DMS53 treated with DMSO at 0.1 percent for 48 hours (cell line): Measurements from ENCODE around the gene DUSP5.

ENCODE experiments used
- DNase-seq: peaks from one replicate; lab custom pipeline; 2025; ENCODE audit not compliant: unreplicated experiment; lab: John Stamatoyannopoulos, UW

Gene DUSP5

DNA sequence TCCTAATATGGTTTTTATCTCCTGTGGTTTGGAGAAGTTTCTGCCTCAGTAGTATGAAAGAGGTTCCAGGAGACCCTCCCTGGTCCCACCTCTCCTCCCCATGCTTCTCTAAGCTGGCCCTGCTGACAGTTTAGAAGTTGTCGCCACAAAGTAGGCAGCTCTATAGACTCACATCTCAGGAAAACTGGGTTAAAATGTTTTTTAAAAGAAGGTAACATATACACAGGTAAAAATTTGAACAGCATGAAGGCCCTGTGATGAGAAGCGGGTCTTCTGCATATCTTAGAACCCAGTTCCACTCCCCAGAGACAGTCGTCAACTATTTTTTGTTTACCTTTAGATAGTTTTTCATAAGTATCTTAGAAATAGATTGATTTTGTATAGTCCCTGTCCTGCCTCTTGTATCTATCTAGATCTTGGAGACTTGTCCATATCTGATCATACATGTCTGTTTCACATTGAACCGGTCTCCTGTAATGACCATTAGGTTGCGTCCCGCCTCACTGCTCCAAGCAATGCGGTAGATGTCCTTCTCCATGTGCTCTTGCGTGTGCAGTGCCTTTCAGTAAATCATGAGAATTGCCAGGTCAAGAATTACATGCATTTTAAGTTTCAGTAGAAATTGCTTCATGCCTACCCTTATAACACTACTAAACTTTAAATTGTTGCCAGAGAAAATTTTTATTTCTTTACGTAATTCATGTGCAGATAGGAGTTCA, 2.2 kb downstream of the DUSP5 start:
- DNase-seq = no peak

DNA sequence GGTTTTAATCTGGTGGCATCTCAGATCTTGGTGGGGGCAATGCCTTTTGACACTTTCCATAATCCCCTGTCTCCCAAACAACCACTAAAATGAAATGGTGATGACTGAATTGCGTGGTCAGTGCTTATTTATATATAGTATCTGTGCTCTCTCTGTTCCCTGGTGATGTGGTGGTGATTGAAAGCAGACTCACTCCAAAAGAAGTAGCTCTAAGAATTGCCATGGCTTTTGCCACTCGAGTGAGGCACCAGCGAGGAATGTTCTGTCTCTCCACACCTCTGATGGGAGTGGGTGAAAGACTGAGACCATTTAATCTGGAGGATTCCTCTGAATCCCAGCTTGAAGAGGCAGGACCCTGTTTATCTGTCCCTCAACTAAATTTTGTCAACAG, 2.8 kb downstream of the DUSP5 start:
- no peak for DNase-seq

- DNase-seq = peak; percentile 63
Measured at GRCh38 chr10:110501142-110501937, 3.6 kb downstream of the DUSP5 start.

- DNase-seq = no peak
Measured at GRCh38 chr10:110502072-110502845, 4.6 kb downstream of the DUSP5 start.

DNA sequence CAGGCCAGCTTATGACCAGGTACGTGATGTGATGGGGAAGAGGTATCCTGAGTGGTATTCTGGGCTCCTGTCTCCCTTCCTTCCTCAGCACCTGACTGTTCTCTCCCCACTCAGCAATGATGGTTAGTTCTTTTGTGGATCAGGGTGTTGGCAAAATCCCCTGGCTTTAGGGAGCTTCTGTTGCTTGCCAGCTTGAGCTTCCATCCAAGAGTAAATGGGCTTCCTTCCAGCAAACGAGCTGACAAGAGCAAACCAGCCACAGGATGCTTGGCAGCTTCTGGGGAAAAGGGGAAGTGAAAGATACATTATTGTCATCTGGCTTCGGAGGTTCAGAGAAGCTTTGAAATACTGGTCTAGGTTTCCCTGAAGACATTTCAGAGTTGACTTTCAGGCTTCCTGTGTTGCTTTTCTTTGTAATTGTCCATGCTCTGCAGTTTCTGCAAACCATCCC, 5.2 kb downstream of the DUSP5 start:
- DNase-seq = no peak

- no peak for DNase-seq
Measured at GRCh38 chr10:110503528-110504110, 5.9 kb downstream of the DUSP5 start.

GRCh38 chr10:110504111-110504735, 6.5 kb downstream of the DUSP5 start:
- DNase-seq = no peak

DNA sequence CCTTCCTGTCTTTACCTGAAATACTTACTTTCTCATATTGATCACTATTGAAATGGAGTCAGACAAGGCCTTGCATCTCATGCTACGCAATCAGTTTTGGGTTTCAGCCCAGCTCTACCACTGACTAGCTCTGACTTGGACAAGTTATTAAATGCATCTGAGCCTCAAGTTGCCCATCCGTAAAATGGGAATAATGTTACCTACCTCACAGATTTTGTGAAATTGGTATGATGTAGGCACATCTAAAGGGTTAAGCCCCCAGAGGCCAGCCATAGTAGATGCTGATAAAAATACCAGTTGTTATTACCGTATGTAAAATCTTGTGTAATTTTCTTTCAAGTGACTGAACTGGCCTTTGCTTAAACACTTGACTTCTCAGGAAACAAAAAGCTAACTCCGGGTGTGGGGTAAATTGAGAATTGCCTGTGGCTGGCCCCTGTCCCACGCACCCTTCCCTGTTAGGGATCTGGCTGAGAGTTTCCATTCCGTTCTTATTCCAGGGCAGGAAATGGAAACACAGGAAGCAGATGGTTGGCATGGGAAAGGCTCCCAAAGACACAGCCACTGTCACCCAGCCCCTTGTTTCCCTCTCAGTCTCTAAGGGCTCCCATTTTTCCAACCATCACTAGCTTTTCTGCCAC, 7.5 kb downstream of the DUSP5 start:
- no peak for DNase-seq

- DNase-seq = no peak
Measured at GRCh38 chr10:110506448-110506847, 8.7 kb downstream of the DUSP5 start.

DNA sequence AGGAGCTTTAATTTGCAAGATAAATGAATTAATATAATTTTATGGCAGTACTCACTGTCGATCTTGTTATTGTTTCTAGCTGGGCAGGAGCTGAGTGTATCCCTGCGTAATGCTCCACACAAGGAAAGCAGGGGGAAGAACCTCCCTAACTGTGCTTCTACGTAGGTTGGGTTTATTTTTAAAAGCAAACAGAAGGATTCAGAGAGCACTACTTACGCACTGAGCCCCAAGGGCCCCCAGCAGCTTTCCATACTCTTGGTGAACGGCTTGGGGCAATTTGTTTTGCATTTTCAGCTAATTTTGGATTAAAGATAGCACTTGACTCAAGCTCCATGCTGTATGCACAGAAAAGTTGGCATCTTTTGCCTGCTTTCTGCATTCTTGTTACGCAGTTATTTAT, 9.6 kb downstream of the DUSP5 start:
- no peak for DNase-seq

- no peak for DNase-seq
Measured at GRCh38 chr10:110508159-110508788, 10.6 kb downstream of the DUSP5 start.

DNA sequence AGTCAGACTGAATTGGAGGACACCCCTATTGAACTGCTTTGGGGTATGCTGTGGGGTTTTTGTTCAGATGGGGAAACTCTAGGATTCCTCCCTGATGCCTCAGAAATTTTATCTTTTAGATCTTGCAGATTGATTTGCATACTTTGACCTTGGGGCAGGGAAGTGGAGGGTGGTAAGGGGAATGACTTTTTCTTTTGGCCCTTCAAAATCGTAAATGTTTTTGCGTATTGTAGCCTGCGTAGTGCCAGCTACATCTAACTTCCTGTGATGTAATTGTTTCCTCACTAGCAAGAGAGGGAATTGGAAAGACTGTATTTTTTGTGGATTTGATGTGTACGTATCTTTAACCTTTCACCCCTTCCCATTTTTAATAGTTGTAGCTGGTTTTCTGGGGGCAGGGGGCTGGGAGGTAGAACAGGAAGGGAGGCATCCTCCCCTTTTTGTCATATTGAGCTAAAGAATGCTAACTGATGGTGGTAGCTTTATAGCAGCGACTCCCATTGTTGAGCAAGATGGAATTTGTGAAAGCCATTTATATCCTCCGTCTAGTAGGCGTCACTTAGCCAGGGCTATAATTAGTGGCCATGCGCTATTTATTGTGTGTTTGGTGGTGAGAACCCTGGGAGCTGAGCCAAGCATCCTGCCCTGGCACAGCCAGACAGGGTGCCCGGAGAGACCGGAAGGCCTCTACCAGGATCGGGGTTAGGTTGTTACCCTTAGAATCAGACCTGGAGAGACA, 11.3 kb downstream of the DUSP5 start:
- no peak for DNase-seq

- DNase-seq = no peak
Measured at GRCh38 chr10:110509560-110509959, 11.9 kb downstream of the DUSP5 start.

GRCh38 chr10:110510086-110510485, 12.4 kb downstream of the DUSP5 start:
- no peak for DNase-seq

DNA sequence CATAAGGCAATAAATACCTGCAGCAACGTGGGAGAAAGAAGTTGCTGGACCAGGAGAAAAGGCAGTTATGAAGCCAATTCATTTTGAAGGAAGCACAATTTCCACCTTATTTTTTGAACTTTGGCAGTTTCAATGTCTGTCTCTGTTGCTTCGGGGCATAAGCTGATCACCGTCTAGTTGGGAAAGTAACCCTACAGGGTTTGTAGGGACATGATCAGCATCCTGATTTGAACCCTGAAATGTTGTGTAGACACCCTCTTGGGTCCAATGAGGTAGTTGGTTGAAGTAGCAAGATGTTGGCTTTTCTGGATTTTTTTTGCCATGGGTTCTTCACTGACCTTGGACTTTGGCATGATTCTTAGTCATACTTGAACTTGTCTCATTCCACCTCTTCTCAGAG, 13.0 kb downstream of the DUSP5 start:
- no peak for DNase-seq

- no peak for DNase-seq
Measured at GRCh38 chr10:110511734-110512449, 14.2 kb downstream of the DUSP5 start.

GRCh38 chr10:110512461-110513187, 14.9 kb downstream of the DUSP5 start:
- no peak for DNase-seq

DNA sequence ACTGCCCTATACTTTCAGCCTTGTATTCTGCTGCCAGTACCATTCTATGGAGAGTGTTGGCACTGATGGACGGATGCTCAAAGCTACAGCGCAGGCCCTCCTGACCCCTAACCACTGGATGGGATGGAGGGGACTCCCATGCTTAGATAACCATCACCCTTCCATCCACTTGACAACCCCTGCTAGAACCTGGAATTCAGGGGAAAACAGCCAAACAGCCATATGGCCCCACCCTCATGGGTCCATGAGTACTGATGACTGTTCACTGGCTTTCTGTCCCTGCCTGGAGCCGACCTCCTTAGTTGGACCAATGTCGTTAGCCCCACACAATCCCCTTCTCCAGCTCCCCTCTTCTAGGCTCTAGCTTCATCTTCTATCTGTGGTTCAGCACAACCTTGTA, 16.2 kb downstream of the DUSP5 start:
- DNase-seq = no peak
